WTC11 (cell line): Measurements from ENCODE around the gene TAF5L. TPM values are rescaled to one million over a fixed set of nuclear protein-coding genes. Genes with fewer than 3 reads are reported as not detected.

Experiments
- ATAC-seq: fragments of 200-7000 bp; cut with Tn5 transposase; 2 replicates; pipeline ENCODE4 v1.10.0; 2021; ENCODE audit warnings: mild to moderate bottlenecking, moderate library complexity
- CTCF ChIA-PET: fragments of 300-600 bp; sonication (Branson Sonifier 250); formaldehyde crosslinking; loops from one replicate; lab custom pipeline; 2021; ENCODE audit warnings: antibody characterized with exemption; lab: Charles Lee
- POLR2A ChIA-PET: fragments of 350-600 bp; sonication (Branson Sonifier 250); formaldehyde crosslinking; loops from one replicate; lab custom pipeline; 2021; ENCODE audit warnings: antibody characterized with exemption; lab: Charles Lee
- DNase-seq: peaks from one replicate; pipeline ENCODE4 v3.0.0; 2021; ENCODE audit warnings: low spot score
- H3K27ac Mint-ChIP-seq: 2 replicates; pipeline ENCODE4 v1.8.0; 2021; ENCODE audit warnings: mixed read lengths
- H3K27me3 Mint-ChIP-seq: 2 replicates; pipeline ENCODE4 v1.8.0; 2021; ENCODE audit warnings: low read depth, mild to moderate bottlenecking, moderate library complexity, mixed read lengths
- H3K36me3 Mint-ChIP-seq: 2 replicates; pipeline ENCODE4 v1.8.0; 2021; ENCODE audit warnings: mixed read lengths
- H3K4me1 Mint-ChIP-seq: 2 replicates; pipeline ENCODE4 v1.8.0; 2022; ENCODE audit warnings: mixed read lengths
- H3K4me3 Mint-ChIP-seq: 2 replicates; pipeline ENCODE4 v1.8.0; 2021; ENCODE audit warnings: mild to moderate bottlenecking, moderate library complexity, mixed read lengths
- H3K9me3 Mint-ChIP-seq: 2 replicates; pipeline ENCODE4 v1.8.0; 2021; ENCODE audit warnings: mixed read lengths
- GRHL2 ChIP-seq: fragments of 250-450 bp; sonication (Bioruptor Pico); IDR thresholded peaks from 2 replicates; pipeline ENCODE4 v1.8.0; 2022; ENCODE audit warnings: mild to moderate bottlenecking, moderate library complexity; ENCODE audit not compliant: insufficient replicate concordance, severe bottlenecking
- IRF2 ChIP-seq: sonication (generic); formaldehyde crosslinking; IDR thresholded peaks from 2 replicates; pipeline ENCODE4 v1.8.0; 2022; ENCODE audit warnings: low read depth, missing genetic modification reagents, borderline replicate concordance
- MYBL2 ChIP-seq: sonication (generic); formaldehyde crosslinking; IDR thresholded peaks from 2 replicates; pipeline ENCODE4 v1.8.1; 2023; ENCODE audit warnings: mild to moderate bottlenecking, moderate library complexity, missing genetic modification reagents
- NR3C1 ChIP-seq: sonication (generic); formaldehyde crosslinking; conservative IDR thresholded peaks from 2 replicates; pipeline ENCODE4 v1.8.1; 2023; ENCODE audit warnings: low read depth, mild to moderate bottlenecking, missing genetic modification reagents
- RELA ChIP-seq: sonication (generic); formaldehyde crosslinking; IDR thresholded peaks from 2 replicates; pipeline ENCODE4 v1.8.1; 2022; ENCODE audit warnings: missing genetic modification reagents, mild to moderate bottlenecking, borderline replicate concordance
- SP1 ChIP-seq: sonication (generic); formaldehyde crosslinking; conservative IDR thresholded peaks from 2 replicates; pipeline ENCODE4 v1.8.1; 2022; ENCODE audit warnings: missing genetic modification reagents
- total RNA-seq: library from RNA; stranded (reverse); gene quantifications from 3 replicates; pipeline ENCODE4 v1.2.3, GENCODE V29; 2021
- TF ChIP-seq, protein P1 (sequence below): sonication (generic); formaldehyde crosslinking; IDR thresholded peaks from 2 replicates; pipeline ENCODE4 v1.8.0; 2023; ENCODE audit warnings: mild to moderate bottlenecking, missing genetic modification reagents
- TF ChIP-seq, protein P2 (sequence below): fragments of 250-450 bp; sonication (Bioruptor Pico); conservative IDR thresholded peaks from 2 replicates; pipeline ENCODE4 v1.9.0; 2021; ENCODE audit warnings: mild to moderate bottlenecking
- TF ChIP-seq, protein P3 (sequence below): sonication (generic); formaldehyde crosslinking; IDR thresholded peaks from 2 replicates; pipeline ENCODE4 v1.8.1; 2023; ENCODE audit warnings: mild to moderate bottlenecking, missing genetic modification reagents
- TF ChIP-seq, protein P4 (sequence below): sonication (generic); formaldehyde crosslinking; IDR thresholded peaks from 2 replicates; pipeline ENCODE4 v1.8.0; 2022; ENCODE audit warnings: mild to moderate bottlenecking, missing genetic modification reagents
- TF ChIP-seq, protein P5 (sequence below): fragments of 250-450 bp; sonication (Bioruptor Pico); IDR thresholded peaks from 2 replicates; pipeline ENCODE4 v1.8.0; 2021; ENCODE audit warnings: mild to moderate bottlenecking
- TF ChIP-seq, protein P6 (sequence below): sonication (generic); formaldehyde crosslinking; IDR thresholded peaks from 2 replicates; pipeline ENCODE4 v1.8.0; 2022; ENCODE audit warnings: mild to moderate bottlenecking, missing genetic modification reagents
- TF ChIP-seq, protein P7 (sequence below): fragments of 250-450 bp; sonication (Bioruptor Pico); IDR thresholded peaks from 2 replicates; pipeline ENCODE4 v1.9.0; 2021; ENCODE audit warnings: moderate library complexity, mild to moderate bottlenecking, inconsistent platforms, borderline replicate concordance
- TF ChIP-seq, protein P8 (sequence below): sonication (generic); formaldehyde crosslinking; IDR thresholded peaks from 2 replicates; pipeline ENCODE4 v1.8.0; 2022; ENCODE audit warnings: missing genetic modification reagents
- TF ChIP-seq, protein P9 (sequence below): sonication (generic); formaldehyde crosslinking; IDR thresholded peaks from 2 replicates; pipeline ENCODE4 v1.8.1; 2022; ENCODE audit warnings: missing genetic modification reagents, borderline replicate concordance

Gene TAF5L
- total RNA-seq, 1 experiment from 2014 or later, result 23.8 TPM

DNA sequence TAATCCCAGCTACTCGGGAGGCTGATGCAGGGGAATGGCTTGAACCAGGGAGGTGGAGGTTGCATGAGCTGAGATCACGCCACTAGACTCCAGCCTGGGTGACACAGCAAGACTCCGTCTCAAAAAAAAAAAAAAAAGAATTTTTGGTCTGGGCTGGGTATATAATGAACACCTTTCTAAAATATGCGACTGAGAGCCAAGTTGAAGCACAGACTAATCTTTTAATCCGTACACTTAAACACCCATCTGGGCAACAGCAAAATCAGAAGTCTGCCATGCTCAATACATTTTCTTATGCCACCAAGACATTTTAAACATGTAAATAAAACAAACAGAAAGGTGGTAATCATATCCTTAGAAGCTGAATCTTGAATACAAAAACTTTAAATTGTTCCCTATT, 35.8 kb downstream of the TAF5L start (continued):
- TF ChIP-seq, protein P1, sequence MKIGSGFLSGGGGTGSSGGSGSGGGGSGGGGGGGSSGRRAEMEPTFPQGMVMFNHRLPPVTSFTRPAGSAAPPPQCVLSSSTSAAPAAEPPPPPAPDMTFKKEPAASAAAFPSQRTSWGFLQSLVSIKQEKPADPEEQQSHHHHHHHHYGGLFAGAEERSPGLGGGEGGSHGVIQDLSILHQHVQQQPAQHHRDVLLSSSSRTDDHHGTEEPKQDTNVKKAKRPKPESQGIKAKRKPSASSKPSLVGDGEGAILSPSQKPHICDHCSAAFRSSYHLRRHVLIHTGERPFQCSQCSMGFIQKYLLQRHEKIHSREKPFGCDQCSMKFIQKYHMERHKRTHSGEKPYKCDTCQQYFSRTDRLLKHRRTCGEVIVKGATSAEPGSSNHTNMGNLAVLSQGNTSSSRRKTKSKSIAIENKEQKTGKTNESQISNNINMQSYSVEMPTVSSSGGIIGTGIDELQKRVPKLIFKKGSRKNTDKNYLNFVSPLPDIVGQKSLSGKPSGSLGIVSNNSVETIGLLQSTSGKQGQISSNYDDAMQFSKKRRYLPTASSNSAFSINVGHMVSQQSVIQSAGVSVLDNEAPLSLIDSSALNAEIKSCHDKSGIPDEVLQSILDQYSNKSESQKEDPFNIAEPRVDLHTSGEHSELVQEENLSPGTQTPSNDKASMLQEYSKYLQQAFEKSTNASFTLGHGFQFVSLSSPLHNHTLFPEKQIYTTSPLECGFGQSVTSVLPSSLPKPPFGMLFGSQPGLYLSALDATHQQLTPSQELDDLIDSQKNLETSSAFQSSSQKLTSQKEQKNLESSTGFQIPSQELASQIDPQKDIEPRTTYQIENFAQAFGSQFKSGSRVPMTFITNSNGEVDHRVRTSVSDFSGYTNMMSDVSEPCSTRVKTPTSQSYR, result no peak
- TF ChIP-seq, all 79 proteins: peak for 0

DNA sequence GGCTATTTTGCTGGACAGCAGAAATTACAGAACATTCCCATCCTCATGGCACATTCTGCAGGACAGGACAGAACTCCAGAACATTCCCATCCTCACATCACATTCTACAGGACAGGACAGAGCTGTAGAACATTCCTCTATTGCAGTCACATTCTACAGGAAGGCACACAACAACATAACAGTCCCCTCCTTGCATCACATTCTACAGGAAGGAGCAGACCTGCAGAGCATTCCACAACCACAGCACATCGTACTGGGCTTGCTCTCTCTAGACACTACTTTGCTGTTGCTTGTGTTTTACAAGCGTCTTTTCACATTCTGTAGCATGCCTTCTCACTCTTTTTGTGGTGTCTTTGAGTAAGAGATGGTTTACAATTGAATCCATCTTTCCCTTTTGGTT, 40.6 kb downstream of the TAF5L start:
- TF ChIP-seq, protein P2, sequence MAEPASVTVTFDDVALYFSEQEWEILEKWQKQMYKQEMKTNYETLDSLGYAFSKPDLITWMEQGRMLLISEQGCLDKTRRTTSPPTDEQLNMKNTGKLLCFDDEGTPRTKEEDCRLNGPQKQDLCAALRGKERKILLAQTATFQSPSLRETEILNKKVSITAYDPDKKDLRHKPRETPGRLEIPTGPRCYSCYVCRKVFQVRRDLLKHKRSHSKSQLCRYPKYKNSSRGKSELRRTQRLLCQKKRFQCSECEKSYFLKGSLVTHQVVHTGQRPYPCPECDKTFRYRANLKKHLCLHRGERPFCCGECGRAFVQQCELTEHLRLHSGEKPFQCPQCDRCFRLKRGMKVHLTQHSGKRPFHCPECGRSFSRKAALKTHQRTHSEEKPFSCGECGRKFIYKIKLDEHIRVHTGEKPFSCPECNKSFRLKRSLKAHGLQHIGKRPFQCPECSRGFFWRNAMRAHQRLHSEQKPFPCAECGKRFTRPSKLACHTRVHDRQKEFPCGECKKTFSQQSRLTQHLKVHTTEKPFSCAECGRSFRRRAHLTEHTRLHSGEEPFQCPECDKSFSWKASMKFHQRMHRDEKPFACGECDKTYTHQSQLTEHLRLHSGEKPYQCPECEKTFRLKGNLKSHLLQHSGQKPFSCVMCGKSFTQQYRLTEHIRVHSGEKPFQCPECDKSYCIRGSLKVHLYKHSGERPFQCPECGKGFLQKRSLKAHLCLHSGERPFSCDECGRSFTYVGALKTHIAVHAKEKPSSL (CRISPR knock-in tag), result no peak
- no peak for TF ChIP-seq RELA (CRISPR knock-in tag)
- TF ChIP-seq, protein P3, sequence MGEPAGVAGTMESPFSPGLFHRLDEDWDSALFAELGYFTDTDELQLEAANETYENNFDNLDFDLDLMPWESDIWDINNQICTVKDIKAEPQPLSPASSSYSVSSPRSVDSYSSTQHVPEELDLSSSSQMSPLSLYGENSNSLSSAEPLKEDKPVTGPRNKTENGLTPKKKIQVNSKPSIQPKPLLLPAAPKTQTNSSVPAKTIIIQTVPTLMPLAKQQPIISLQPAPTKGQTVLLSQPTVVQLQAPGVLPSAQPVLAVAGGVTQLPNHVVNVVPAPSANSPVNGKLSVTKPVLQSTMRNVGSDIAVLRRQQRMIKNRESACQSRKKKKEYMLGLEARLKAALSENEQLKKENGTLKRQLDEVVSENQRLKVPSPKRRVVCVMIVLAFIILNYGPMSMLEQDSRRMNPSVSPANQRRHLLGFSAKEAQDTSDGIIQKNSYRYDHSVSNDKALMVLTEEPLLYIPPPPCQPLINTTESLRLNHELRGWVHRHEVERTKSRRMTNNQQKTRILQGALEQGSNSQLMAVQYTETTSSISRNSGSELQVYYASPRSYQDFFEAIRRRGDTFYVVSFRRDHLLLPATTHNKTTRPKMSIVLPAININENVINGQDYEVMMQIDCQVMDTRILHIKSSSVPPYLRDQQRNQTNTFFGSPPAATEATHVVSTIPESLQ, result no peak
- TF ChIP-seq GRHL2 (CRISPR knock-in tag), result no peak
- TF ChIP-seq, protein P4, sequence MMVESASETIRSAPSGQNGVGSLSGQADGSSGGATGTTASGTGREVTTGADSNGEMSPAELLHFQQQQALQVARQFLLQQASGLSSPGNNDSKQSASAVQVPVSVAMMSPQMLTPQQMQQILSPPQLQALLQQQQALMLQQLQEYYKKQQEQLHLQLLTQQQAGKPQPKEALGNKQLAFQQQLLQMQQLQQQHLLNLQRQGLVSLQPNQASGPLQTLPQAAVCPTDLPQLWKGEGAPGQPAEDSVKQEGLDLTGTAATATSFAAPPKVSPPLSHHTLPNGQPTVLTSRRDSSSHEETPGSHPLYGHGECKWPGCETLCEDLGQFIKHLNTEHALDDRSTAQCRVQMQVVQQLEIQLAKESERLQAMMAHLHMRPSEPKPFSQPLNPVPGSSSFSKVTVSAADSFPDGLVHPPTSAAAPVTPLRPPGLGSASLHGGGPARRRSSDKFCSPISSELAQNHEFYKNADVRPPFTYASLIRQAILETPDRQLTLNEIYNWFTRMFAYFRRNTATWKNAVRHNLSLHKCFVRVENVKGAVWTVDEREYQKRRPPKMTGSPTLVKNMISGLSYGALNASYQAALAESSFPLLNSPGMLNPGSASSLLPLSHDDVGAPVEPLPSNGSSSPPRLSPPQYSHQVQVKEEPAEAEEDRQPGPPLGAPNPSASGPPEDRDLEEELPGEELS, result no peak
- TF ChIP-seq, protein P5, sequence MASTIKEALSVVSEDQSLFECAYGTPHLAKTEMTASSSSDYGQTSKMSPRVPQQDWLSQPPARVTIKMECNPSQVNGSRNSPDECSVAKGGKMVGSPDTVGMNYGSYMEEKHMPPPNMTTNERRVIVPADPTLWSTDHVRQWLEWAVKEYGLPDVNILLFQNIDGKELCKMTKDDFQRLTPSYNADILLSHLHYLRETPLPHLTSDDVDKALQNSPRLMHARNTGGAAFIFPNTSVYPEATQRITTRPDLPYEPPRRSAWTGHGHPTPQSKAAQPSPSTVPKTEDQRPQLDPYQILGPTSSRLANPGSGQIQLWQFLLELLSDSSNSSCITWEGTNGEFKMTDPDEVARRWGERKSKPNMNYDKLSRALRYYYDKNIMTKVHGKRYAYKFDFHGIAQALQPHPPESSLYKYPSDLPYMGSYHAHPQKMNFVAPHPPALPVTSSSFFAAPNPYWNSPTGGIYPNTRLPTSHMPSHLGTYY (CRISPR knock-in tag), result no peak
- TF ChIP-seq, protein P6, sequence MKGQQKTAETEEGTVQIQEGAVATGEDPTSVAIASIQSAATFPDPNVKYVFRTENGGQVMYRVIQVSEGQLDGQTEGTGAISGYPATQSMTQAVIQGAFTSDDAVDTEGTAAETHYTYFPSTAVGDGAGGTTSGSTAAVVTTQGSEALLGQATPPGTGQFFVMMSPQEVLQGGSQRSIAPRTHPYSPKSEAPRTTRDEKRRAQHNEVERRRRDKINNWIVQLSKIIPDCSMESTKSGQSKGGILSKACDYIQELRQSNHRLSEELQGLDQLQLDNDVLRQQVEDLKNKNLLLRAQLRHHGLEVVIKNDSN (CRISPR knock-in tag), result no peak
- TF ChIP-seq, protein P7, sequence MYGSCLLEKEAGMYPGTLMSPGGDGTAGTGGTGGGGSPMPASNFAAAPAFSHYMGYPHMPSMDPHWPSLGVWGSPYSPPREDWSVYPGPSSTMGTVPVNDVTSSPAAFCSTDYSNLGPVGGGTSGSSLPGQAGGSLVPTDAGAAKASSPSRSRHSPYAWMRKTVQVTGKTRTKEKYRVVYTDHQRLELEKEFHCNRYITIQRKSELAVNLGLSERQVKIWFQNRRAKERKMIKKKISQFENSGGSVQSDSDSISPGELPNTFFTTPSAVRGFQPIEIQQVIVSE (CRISPR knock-in tag), result no peak
- no peak for TF ChIP-seq NR3C1 (CRISPR knock-in tag)
- TF ChIP-seq IRF2 (CRISPR knock-in tag), result no peak
- TF ChIP-seq, protein P8, sequence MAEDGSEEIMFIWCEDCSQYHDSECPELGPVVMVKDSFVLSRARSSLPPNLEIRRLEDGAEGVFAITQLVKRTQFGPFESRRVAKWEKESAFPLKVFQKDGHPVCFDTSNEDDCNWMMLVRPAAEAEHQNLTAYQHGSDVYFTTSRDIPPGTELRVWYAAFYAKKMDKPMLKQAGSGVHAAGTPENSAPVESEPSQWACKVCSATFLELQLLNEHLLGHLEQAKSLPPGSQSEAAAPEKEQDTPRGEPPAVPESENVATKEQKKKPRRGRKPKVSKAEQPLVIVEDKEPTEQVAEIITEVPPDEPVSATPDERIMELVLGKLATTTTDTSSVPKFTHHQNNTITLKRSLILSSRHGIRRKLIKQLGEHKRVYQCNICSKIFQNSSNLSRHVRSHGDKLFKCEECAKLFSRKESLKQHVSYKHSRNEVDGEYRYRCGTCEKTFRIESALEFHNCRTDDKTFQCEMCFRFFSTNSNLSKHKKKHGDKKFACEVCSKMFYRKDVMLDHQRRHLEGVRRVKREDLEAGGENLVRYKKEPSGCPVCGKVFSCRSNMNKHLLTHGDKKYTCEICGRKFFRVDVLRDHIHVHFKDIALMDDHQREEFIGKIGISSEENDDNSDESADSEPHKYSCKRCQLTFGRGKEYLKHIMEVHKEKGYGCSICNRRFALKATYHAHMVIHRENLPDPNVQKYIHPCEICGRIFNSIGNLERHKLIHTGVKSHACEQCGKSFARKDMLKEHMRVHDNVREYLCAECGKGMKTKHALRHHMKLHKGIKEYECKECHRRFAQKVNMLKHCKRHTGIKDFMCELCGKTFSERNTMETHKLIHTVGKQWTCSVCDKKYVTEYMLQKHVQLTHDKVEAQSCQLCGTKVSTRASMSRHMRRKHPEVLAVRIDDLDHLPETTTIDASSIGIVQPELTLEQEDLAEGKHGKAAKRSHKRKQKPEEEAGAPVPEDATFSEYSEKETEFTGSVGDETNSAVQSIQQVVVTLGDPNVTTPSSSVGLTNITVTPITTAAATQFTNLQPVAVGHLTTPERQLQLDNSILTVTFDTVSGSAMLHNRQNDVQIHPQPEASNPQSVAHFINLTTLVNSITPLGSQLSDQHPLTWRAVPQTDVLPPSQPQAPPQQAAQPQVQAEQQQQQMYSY (CRISPR knock-in tag), result no peak
- TF ChIP-seq MYBL2 (CRISPR knock-in tag), result no peak
- no peak for TF ChIP-seq SP1 (CRISPR knock-in tag)
- TF ChIP-seq, protein P9, sequence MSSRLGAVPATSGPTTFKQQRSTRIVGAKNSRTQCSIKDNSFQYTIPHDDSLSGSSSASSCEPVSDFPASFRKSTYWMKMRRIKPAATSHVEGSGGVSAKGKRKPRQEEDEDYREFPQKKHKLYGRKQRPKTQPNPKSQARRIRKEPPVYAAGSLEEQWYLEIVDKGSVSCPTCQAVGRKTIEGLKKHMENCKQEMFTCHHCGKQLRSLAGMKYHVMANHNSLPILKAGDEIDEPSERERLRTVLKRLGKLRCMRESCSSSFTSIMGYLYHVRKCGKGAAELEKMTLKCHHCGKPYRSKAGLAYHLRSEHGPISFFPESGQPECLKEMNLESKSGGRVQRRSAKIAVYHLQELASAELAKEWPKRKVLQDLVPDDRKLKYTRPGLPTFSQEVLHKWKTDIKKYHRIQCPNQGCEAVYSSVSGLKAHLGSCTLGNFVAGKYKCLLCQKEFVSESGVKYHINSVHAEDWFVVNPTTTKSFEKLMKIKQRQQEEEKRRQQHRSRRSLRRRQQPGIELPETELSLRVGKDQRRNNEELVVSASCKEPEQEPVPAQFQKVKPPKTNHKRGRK (CRISPR knock-in tag), result no peak
- TF ChIP-seq, all 79 proteins: peak for 0
- Mint-ChIP-seq H3K27me3 (no peaks in the 10 kb centered on the region), H3K4me3 (no peak overlapping the region), H3K4me1 (no peaks in the 10 kb centered on the region), H3K36me3 (no peaks in the 10 kb centered on the region), H3K9me3 (no peaks in the 10 kb centered on the region), H3K27ac (no peak overlapping the region)
- ATAC-seq (no peak), DNase-seq (no peak)
- POLR2A ChIA-PET, result no interaction called here
- CTCF ChIA-PET, result no interaction called here
